Liver (tissue), 9 donors: ENCODE measurements around the gene PATL1. TPM values are rescaled to one million over a fixed set of nuclear protein-coding genes. Genes with fewer than 3 reads are reported as not detected.

Source experiments
- DNase-seq: peaks from one replicate; pipeline ENCODE4 v3.0.0-alpha.2; 2017; ENCODE audit warnings: low spot score
- H3K27ac ChIP-seq, 2 donors: one replicate each; pipeline ENCODE4 v1.7.0; 2013; ENCODE audit warnings: inconsistent platforms in 2 of 2, low read length in 2 of 2, control low read depth in 1 of 2, low read depth in 1 of 2, mild to moderate bottlenecking in 1 of 2
- H3K27me3 ChIP-seq, 4 donors: one replicate each; pipeline versions ENCODE4 v1.6.1 to v1.7.0; 2013; ENCODE audit warnings: low read length in 3 of 4, inconsistent platforms in 1 of 4, mild to moderate bottlenecking in 1 of 4, moderate library complexity in 1 of 4; ENCODE audit not compliant: control insufficient read depth in 4 of 4, insufficient read depth in 4 of 4
- H3K36me3 ChIP-seq, 4 donors: one replicate each; pipeline versions ENCODE4 v1.6.1 to v1.7.0; 2013; ENCODE audit warnings: low read length in 3 of 4, mild to moderate bottlenecking in 3 of 4, low read depth in 1 of 4, moderate library complexity in 1 of 4; ENCODE audit not compliant: control insufficient read depth in 4 of 4, insufficient read depth in 3 of 4
- H3K4me1 ChIP-seq, 4 donors: one replicate each; pipeline versions ENCODE4 v1.6.1 to v1.7.0; 2013; ENCODE audit warnings: low read length in 3 of 4, mild to moderate bottlenecking in 3 of 4, moderate library complexity in 1 of 4; ENCODE audit not compliant: control insufficient read depth in 4 of 4, insufficient read depth in 4 of 4
- H3K4me3 ChIP-seq, 3 donors: one replicate each; pipeline versions ENCODE4 v1.6.1 to v1.7.0; 2013; ENCODE audit warnings: low read length in 3 of 3, control low read depth in 1 of 3, low read depth in 1 of 3, mild to moderate bottlenecking in 1 of 3
- H3K9ac ChIP-seq, 2 donors: one replicate each; pipeline ENCODE4 v1.7.0; 2013; ENCODE audit warnings: low read length in 2 of 2, mild to moderate bottlenecking in 2 of 2, moderate library complexity in 2 of 2, control low read depth in 1 of 2, low read depth in 1 of 2
- H3K9me3 ChIP-seq, 4 donors: one replicate each; pipeline versions ENCODE4 v1.6.1 to v1.7.0; 2013; ENCODE audit warnings: low read length in 3 of 4; ENCODE audit not compliant: control insufficient read depth in 4 of 4
- ATF3 ChIP-seq: IDR thresholded peaks from 2 replicates; pipeline ENCODE4 v1.6.1; 2016; ENCODE audit warnings: antibody characterized with exemption
- CTCF ChIP-seq: fragments of 150-350 bp; IDR thresholded peaks from 2 replicates; pipeline ENCODE4 v1.5.1; 2017; ENCODE audit warnings: improper control_type of control experiment, low read depth, low read length; ENCODE audit not compliant: missing input control
- EGR1 ChIP-seq, 2 donors: IDR thresholded peaks; 2 replicates each; pipeline ENCODE4 v1.6.1; 2016 to 2018; ENCODE audit warnings: antibody characterized with exemption in 2 of 2, low read depth in 2 of 2
- FOXA1 ChIP-seq: IDR thresholded peaks from 2 replicates; pipeline ENCODE4 v1.6.1; 2016; ENCODE audit warnings: antibody characterized with exemption
- FOXA2 ChIP-seq: IDR thresholded peaks from 2 replicates; pipeline ENCODE4 v1.6.1; 2016; ENCODE audit warnings: antibody characterized with exemption
- GABPA ChIP-seq, 2 donors: IDR thresholded peaks in 1 of 2; conservative IDR thresholded peaks in 1 of 2; 2 replicates each; pipeline ENCODE4 v1.6.1; 2016; ENCODE audit warnings: antibody characterized with exemption in 2 of 2, mild to moderate bottlenecking in 1 of 2, moderate library complexity in 1 of 2
- HNF4A ChIP-seq, 2 donors: conservative IDR thresholded peaks; 2 replicates each; pipeline ENCODE4 v1.6.1; 2016; ENCODE audit warnings: antibody characterized with exemption in 2 of 2, mild to moderate bottlenecking in 2 of 2
- HNF4G ChIP-seq: IDR thresholded peaks from 2 replicates; pipeline ENCODE4 v1.6.1; 2016; ENCODE audit warnings: antibody characterized with exemption
- JUND ChIP-seq, 2 donors: IDR thresholded peaks; 2 replicates each; pipeline ENCODE4 v1.6.1; 2016; ENCODE audit warnings: antibody characterized with exemption in 2 of 2
- MAX ChIP-seq: IDR thresholded peaks from 2 replicates; pipeline ENCODE4 v1.6.1; 2016; ENCODE audit warnings: antibody characterized with exemption
- NR2F2 ChIP-seq: IDR thresholded peaks from 2 replicates; pipeline ENCODE4 v1.6.1; 2016; ENCODE audit warnings: antibody characterized with exemption
- RAD21 ChIP-seq, 2 donors: IDR thresholded peaks; 2 replicates each; pipeline ENCODE4 v1.6.1; 2016; ENCODE audit warnings: antibody characterized with exemption in 2 of 2, mild to moderate bottlenecking in 2 of 2
- REST ChIP-seq: IDR thresholded peaks from 2 replicates; pipeline ENCODE4 v1.6.1; 2016; ENCODE audit warnings: antibody characterized with exemption, mild to moderate bottlenecking
- RXRA ChIP-seq, 2 donors: IDR thresholded peaks; 2 replicates each; pipeline ENCODE4 v1.6.1; 2017 to 2018; ENCODE audit warnings: antibody characterized with exemption in 2 of 2, mild to moderate bottlenecking in 1 of 2
- SP1 ChIP-seq: IDR thresholded peaks from 2 replicates; pipeline ENCODE4 v1.6.1; 2018; ENCODE audit warnings: antibody characterized with exemption, mild to moderate bottlenecking
- YY1 ChIP-seq: IDR thresholded peaks from 2 replicates; pipeline ENCODE4 v1.6.1; 2016; ENCODE audit warnings: antibody characterized with exemption, mild to moderate bottlenecking
- ZBTB33 ChIP-seq: IDR thresholded peaks from 2 replicates; pipeline ENCODE4 v1.6.1; 2016; ENCODE audit warnings: antibody characterized with exemption
- WGBS: extraction: QIAGEN DNeasy Blood & Tissue Kit; methylation state at CpG from one replicate; pipeline ENCODE4 v1.1.7; 2013; 5-methylcytosine and 5-hydroxymethylcytosine counted together
- polyA plus RNA-seq, 2 donors: library from polyadenylated mRNA; stranded (reverse) in 1 of 2; unstranded in 1 of 2; fragments of 200-250 nt in 1 of 2; fragments of >200 nt in 1 of 2; fragmentation: Nextera tagmentation in 1 of 2; extraction: Ambion mirVana in 1 of 2; gene quantifications; one replicate each; pipeline versions ENCODE4 v1.2.1 to v1.2.3, GENCODE V29; 2013 to 2015
- total RNA-seq, 2 donors: library from RNA; depleted of rRNA; stranded (reverse); fragments of >200 nt; gene quantifications; one replicate each; pipeline ENCODE4 v1.2.3, GENCODE V29; 2014
- donor health status: healthy.
- donor health status: healthy.
- donor health status: healthy.
- donor health status: healthy.
- donor health status: healthy.

The PATL1 gene
- total and polyA plus RNA-seq, 4 donors = 4.9 to 14.7 (median 12.4) TPM

GRCh38 chr11:59716051-59716450 is 47.2 kb upstream of the PATL1 start:
- 63% methylated on average over 3 of the region's 3 CpGs for WGBS
- no peak overlapping the region for H3K9ac ChIP-seq
- H3K27ac ChIP-seq = no peak overlapping the region
- no peak for DNase-seq
- no peak overlapping the region for H3K4me3 ChIP-seq
- H3K4me1 ChIP-seq = no peaks in the 10 kb centered on the region
- no peaks in the 10 kb centered on the region for H3K9me3 ChIP-seq
- TF ChIP-seq NR2F2 (no peak), HNF4G (no peak), RXRA (IDR thresholded peaks at IDR 0.05) (no peak), FOXA2 (no peak), JUND (IDR thresholded peaks at IDR 0.05) (no peak), SP1 (no peak), CTCF (no peak)
- H3K36me3 ChIP-seq = no peaks in the 10 kb centered on the region
- H3K27me3 ChIP-seq = peaks cover 0 to 4% (median 0%) of the 10 kb centered on the region in 4 donors

GRCh38 chr11:59713745-59714144 is 44.9 kb upstream of the PATL1 start, which contains the start of gene OR10V1:
OR10V1 (minus strand) TSS chr11:59713845; CDS start chr11:59713845, 0 bp downstream.
- no peaks in the 10 kb centered on the region for H3K36me3 ChIP-seq
- H3K27me3 ChIP-seq = peaks cover 0 to 4% (median 0%) of the 10 kb centered on the region in 4 donors
- H3K9ac ChIP-seq = no peak within 1 kb of the TSS
- no peak for DNase-seq
- no peak within 1 kb of the TSS for H3K4me3 ChIP-seq
- WGBS = 80% methylated on average over 2 of the region's 2 CpGs
- TF ChIP-seq YY1 (no peak), NR2F2 (no peak), ATF3 (no peak), RAD21 (IDR thresholded peaks at IDR 0.05) (no peak), MAX (no peak), HNF4G (no peak), ZBTB33 (no peak), SP1 (no peak), FOXA1 (no peak), HNF4A (conservative IDR thresholded peaks at IDR 0.05) (no peak), EGR1 (IDR thresholded peaks at IDR 0.05; ENCODE audit: low read depth in 2 of 2) (no peak), JUND (IDR thresholded peaks at IDR 0.05) (no peak), REST (no peak), GABPA (IDR thresholded peaks at IDR 0.05 in 1 of 2, conservative IDR thresholded peaks at IDR 0.05 in 1 of 2) (no peak), RXRA (IDR thresholded peaks at IDR 0.05) (no peak), FOXA2 (no peak)
- H3K9me3 ChIP-seq = no peaks in the 10 kb centered on the region
- H3K4me1 ChIP-seq = no peaks in the 10 kb centered on the region
- H3K27ac ChIP-seq = no peak within 1 kb of the TSS
